ENCODE results near the gene HSPA4. TPM values are rescaled to one million over a fixed set of nuclear protein-coding genes. Genes with fewer than 3 reads are reported as not detected.
"Not testable (repeated sequence)": the region's sequence is repeated elsewhere in the genome, so short reads cannot be mapped to it uniquely, and the experiment has no call there.

HSPA4 gene
- total RNA-seq, 1 donor from 2014 or later, result 107 TPM

GRCh38 chr5:133051061-133051541 is 712 bp upstream of the HSPA4 start:
- peak; percentile 3 for ATAC-seq

GRCh38 chr5:133052317-133053175 is 733 bp downstream of the HSPA4 start:
- ATAC-seq, result peak; percentile 68

GRCh38 chr5:133053448-133053847 is 1.6 kb downstream of the HSPA4 start:
- ATAC-seq, result no peak

- ATAC-seq, result no peak
These were observed 3.1 kb downstream of the HSPA4 start for GRCh38 chr5:133054697-133055471.

- ATAC-seq, result no peak
These were observed 5.1 kb downstream of the HSPA4 start for GRCh38 chr5:133056891-133057290.

- ATAC-seq, result no peak
These were observed 7.8 kb downstream of the HSPA4 start for GRCh38 chr5:133059621-133060020.

- ATAC-seq, result no peak
These were observed 10.5 kb downstream of the HSPA4 start for GRCh38 chr5:133062276-133062675.

- peak; percentile 47 for ATAC-seq
These were observed 12.2 kb downstream of the HSPA4 start for GRCh38 chr5:133063965-133064364.

GRCh38 chr5:133065471-133065870 is 13.7 kb downstream of the HSPA4 start:
- peak; percentile 95 for ATAC-seq

- ATAC-seq, result peak; percentile 21
These were observed 14.2 kb downstream of the HSPA4 start for GRCh38 chr5:133066045-133066444.

GRCh38 chr5:133072021-133072420 is 20.2 kb downstream of the HSPA4 start:
- peak; percentile 77 for ATAC-seq

GRCh38 chr5:133075572-133076536 is 24.0 kb downstream of the HSPA4 start:
- ATAC-seq, result no peak

- no peak for ATAC-seq
These were observed 27.2 kb downstream of the HSPA4 start for GRCh38 chr5:133079048-133079447.

GRCh38 chr5:133081036-133081435 is 29.2 kb downstream of the HSPA4 start:
- ATAC-seq, result no peak

- ATAC-seq, result no peak
These were observed 29.9 kb downstream of the HSPA4 start for GRCh38 chr5:133081703-133082102.

GRCh38 chr5:133082128-133082527 is 30.3 kb downstream of the HSPA4 start:
- ATAC-seq, result no peak

GRCh38 chr5:133083901-133084300 is 32.1 kb downstream of the HSPA4 start:
- no peak for ATAC-seq

GRCh38 chr5:133085171-133085570 is 33.4 kb downstream of the HSPA4 start:
- ATAC-seq, result not testable (repeated sequence)

- ATAC-seq, result no peak
These were observed 34.6 kb downstream of the HSPA4 start for GRCh38 chr5:133086366-133086875.

GRCh38 chr5:133088064-133088463 is 36.3 kb downstream of the HSPA4 start:
- no peak for ATAC-seq

GRCh38 chr5:133091034-133091433 is 39.2 kb downstream of the HSPA4 start:
- no peak for ATAC-seq

GRCh38 chr5:133106343-133106742 is 54.5 kb downstream of the HSPA4 start:
- no peak for ATAC-seq

All from esophagus mucosa (tissue), 1 donor.